Measurements from ENCODE around the gene TMEM255B.

DNA sequence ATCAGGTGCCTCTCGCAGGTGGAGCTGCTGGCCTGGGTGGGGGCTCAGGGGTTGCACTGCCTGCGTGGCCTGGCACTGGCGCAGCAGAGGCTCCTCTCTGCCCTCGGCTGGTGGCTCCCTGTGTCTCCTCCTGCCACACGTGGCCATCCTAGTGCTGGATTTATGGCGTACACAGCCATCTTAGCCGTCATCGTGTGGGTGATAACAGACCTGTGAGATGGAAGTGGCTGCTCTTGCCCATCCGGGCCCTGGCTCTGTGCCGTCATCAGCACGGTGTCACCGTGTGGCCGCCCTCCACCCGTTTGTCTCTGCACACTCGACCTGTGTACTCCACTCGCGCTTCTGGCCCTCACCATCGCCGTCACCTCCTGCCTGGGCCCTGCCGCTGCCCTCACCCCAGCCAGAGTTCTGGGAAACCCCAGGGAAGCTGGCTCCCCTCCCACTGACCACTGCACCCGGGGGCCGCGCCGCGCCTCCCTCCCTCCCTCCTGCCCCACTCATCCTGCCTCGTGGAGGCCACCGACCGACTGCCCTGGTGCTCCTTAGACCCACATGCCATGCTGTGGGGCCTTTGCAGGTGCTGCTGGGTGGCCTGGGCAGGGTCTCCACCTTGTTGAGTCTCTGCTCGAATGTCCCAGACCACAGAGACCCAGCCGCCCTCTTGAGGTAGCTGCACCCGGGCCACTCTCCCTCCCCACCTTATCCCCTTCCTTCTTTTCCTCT lies 29.5 kb downstream of the TMEM255B start:
- TF ChIP-seq, protein P1, sequence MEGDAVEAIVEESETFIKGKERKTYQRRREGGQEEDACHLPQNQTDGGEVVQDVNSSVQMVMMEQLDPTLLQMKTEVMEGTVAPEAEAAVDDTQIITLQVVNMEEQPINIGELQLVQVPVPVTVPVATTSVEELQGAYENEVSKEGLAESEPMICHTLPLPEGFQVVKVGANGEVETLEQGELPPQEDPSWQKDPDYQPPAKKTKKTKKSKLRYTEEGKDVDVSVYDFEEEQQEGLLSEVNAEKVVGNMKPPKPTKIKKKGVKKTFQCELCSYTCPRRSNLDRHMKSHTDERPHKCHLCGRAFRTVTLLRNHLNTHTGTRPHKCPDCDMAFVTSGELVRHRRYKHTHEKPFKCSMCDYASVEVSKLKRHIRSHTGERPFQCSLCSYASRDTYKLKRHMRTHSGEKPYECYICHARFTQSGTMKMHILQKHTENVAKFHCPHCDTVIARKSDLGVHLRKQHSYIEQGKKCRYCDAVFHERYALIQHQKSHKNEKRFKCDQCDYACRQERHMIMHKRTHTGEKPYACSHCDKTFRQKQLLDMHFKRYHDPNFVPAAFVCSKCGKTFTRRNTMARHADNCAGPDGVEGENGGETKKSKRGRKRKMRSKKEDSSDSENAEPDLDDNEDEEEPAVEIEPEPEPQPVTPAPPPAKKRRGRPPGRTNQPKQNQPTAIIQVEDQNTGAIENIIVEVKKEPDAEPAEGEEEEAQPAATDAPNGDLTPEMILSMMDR (conservative IDR thresholded peaks at IDR 0.05): no peak
- TF ChIP-seq ZFX (IDR thresholded peaks at IDR 0.05): no peak
